HepG2 (cell line): Measurements from ENCODE around the gene FOSB. TPM values are rescaled to one million over a fixed set of nuclear protein-coding genes. Genes with fewer than 3 reads are reported as not detected.

Experiments used
- BRD4 ChIP-seq: sonication (generic); formaldehyde crosslinking; IDR thresholded peaks from 2 replicates; pipeline ENCODE4 v1.4.0; 2020; ENCODE audit warnings: missing genetic modification reagents
- CTCF ChIP-seq: sonication (generic); formaldehyde crosslinking; IDR thresholded peaks from 2 replicates; pipeline ENCODE4 v1.5.0; 2020; ENCODE audit warnings: mild to moderate bottlenecking, missing genetic modification reagents, moderate library complexity
- HDAC2 ChIP-seq: sonication (generic); formaldehyde crosslinking; IDR thresholded peaks from 2 replicates; pipeline ENCODE4 v1.4.0; 2020; ENCODE audit warnings: missing genetic modification reagents
- IKZF5 ChIP-seq: IDR thresholded peaks from 2 replicates; pipeline ENCODE4 v1.6.1; 2018; ENCODE audit warnings: missing genetic modification reagents, mild to moderate bottlenecking, missing compliant biosample characterization
- KMT2A ChIP-seq: sonication (generic); formaldehyde crosslinking; IDR thresholded peaks from 2 replicates; pipeline ENCODE4 v1.4.0; 2020; ENCODE audit warnings: missing genetic modification reagents
- MAFF ChIP-seq: IDR thresholded peaks from 2 replicates; pipeline ENCODE4 v1.6.1; 2011; ENCODE audit warnings: low read depth, low read length, improper control_type of control experiment
- MAFG ChIP-seq: sonication (generic); formaldehyde crosslinking; IDR thresholded peaks from 2 replicates; pipeline ENCODE4 v1.5.1; 2020; ENCODE audit warnings: mild to moderate bottlenecking, missing genetic modification reagents
- MTF2 ChIP-seq: sonication (generic); formaldehyde crosslinking; IDR thresholded peaks from 2 replicates; pipeline ENCODE4 v1.5.0; 2020; ENCODE audit warnings: missing genetic modification reagents, borderline replicate concordance
- RELA ChIP-seq: sonication (generic); formaldehyde crosslinking; IDR thresholded peaks from 2 replicates; pipeline ENCODE4 v1.4.0; 2020; ENCODE audit warnings: missing genetic modification reagents
- RERE ChIP-seq: IDR thresholded peaks from 2 replicates; pipeline ENCODE4 v1.6.1; 2016; ENCODE audit warnings: low read depth, missing genetic modification reagents, missing compliant biosample characterization
- RFX3 ChIP-seq: IDR thresholded peaks from 2 replicates; pipeline ENCODE4 v1.6.1; 2016; ENCODE audit warnings: missing biosample characterization, missing genetic modification reagents
- SAP130 ChIP-seq: IDR thresholded peaks from 2 replicates; pipeline ENCODE4 v1.6.1; 2016; ENCODE audit warnings: low read depth
- SIX1 ChIP-seq: sonication (generic); formaldehyde crosslinking; IDR thresholded peaks from 2 replicates; pipeline ENCODE4 v1.4.0; 2020; ENCODE audit warnings: missing genetic modification reagents, borderline replicate concordance
- ZFX ChIP-seq: sonication (generic); formaldehyde crosslinking; IDR thresholded peaks from 2 replicates; pipeline ENCODE4 v1.4.0; 2020; ENCODE audit warnings: mild to moderate bottlenecking, low read depth, missing genetic modification reagents, moderate library complexity
- ZNF432 ChIP-seq: sonication (generic); formaldehyde crosslinking; IDR thresholded peaks from 2 replicates; pipeline ENCODE4 v1.5.0; 2020; ENCODE audit warnings: missing genetic modification reagents, mild to moderate bottlenecking, borderline replicate concordance
- ZNF512 ChIP-seq: sonication (generic); formaldehyde crosslinking; IDR thresholded peaks from 2 replicates; pipeline ENCODE4 v1.4.0; 2020; ENCODE audit warnings: mild to moderate bottlenecking, missing genetic modification reagents
- ZNF607 ChIP-seq: sonication (generic); formaldehyde crosslinking; IDR thresholded peaks from 2 replicates; pipeline ENCODE4 v1.5.1; 2020; ENCODE audit warnings: missing genetic modification reagents, mild to moderate bottlenecking, borderline replicate concordance
- ZNF670 ChIP-seq: sonication (generic); formaldehyde crosslinking; IDR thresholded peaks from 2 replicates; pipeline ENCODE4 v1.8.0; 2022; ENCODE audit warnings: mild to moderate bottlenecking, missing genetic modification reagents, borderline replicate concordance
- polyA plus RNA-seq, 8 experiments: library from polyadenylated mRNA; depleted of rRNA in 3 of 8; stranded (reverse) in 7 of 8; unstranded in 1 of 8; fragments of >200 nt; fragmentation: Illumina TruSeq in 4 of 8; extraction: Trizol in 4 of 8; gene quantifications; 2 replicates each; pipeline versions ENCODE4 v1.2.1 to v1.2.3, GENCODE V29; 2011 to 2016; ENCODE audit warnings: low read depth in 4 of 8, missing spikeins in 1 of 8, mixed read lengths in 1 of 8; ENCODE audit not compliant: insufficient read depth in 1 of 8
- total RNA-seq, 5 experiments: library from RNA; depleted of rRNA; stranded (reverse); fragments of >200 nt; fragmentation: Illumina TruSeq; extraction: Trizol; gene quantifications; 2 replicates each; pipeline ENCODE4 v1.2.3, GENCODE V29; 2016; ENCODE audit warnings: low read depth in 1 of 5

The FOSB gene
- total and polyA plus RNA-seq, 2 of the 13 experiments (the other 11 are each of a cell fraction or from before 2014, with no cell fraction given) = 2.8 to 6.0 TPM

- TF ChIP-seq SIX1 (CRISPR knock-in tag) = no peak
- TF ChIP-seq CTCF = peak; percentile 64
- peak; percentile 99 for TF ChIP-seq MAFF
- TF ChIP-seq RELA (CRISPR knock-in tag) = no peak
- TF ChIP-seq ZFX (CRISPR knock-in tag) = peak; percentile 35; the same call in 1 of the 2 replicates
- no peak for TF ChIP-seq ZNF670
- no peak for TF ChIP-seq KMT2A (CRISPR knock-in tag)
- no peak for TF ChIP-seq RFX3 (CRISPR knock-in tag)
- TF ChIP-seq MTF2 (CRISPR knock-in tag) = no peak
- no peak for TF ChIP-seq RERE (CRISPR knock-in tag)
- no peak for TF ChIP-seq BRD4
- no peak for TF ChIP-seq ZNF432 (CRISPR knock-in tag)
- no peak for TF ChIP-seq ZNF607 (CRISPR knock-in tag)
- TF ChIP-seq IKZF5 (CRISPR knock-in tag) = 0 out of 2 replicates have a peak, but pooled peaks have one; percentile 23
- peak; percentile 20; the same call in 1 of the 2 replicates for TF ChIP-seq SAP130 (CRISPR knock-in tag)
- TF ChIP-seq HDAC2 = 0 out of 2 replicates have a peak, but pooled peaks have one; percentile 30
- TF ChIP-seq MAFG (CRISPR knock-in tag) = peak; percentile 87
- no peak for TF ChIP-seq ZNF512 (CRISPR knock-in tag)
These were observed 21.5 kb upstream of the FOSB start (continued) for GRCh38 chr19:45446295-45446694.
